HepG2 (cell line): Measurements from ENCODE around the gene PARVB.

Experiments
- CEBPB ChIP-seq: IDR thresholded peaks from 2 replicates; pipeline ENCODE4 v1.6.1; 2011; ENCODE audit warnings: low read depth, low read length, improper control_type of control experiment, borderline replicate concordance
- CTCF ChIP-seq: sonication (generic); formaldehyde crosslinking; IDR thresholded peaks from 2 replicates; pipeline ENCODE4 v1.5.0; 2020; ENCODE audit warnings: mild to moderate bottlenecking, missing genetic modification reagents, moderate library complexity
- EZH2 ChIP-seq: conservative IDR thresholded peaks from 2 replicates; pipeline ENCODE4 v1.6.1; 2012; ENCODE audit warnings: mild to moderate bottlenecking, low read depth, low read length, moderate library complexity
- MEIS1 ChIP-seq: sonication (generic); formaldehyde crosslinking; IDR thresholded peaks from 2 replicates; pipeline ENCODE4 v1.9.0; 2021; ENCODE audit warnings: mild to moderate bottlenecking, missing genetic modification reagents, moderate library complexity, borderline replicate concordance
- ZNF614 ChIP-seq: IDR thresholded peaks from 2 replicates; pipeline ENCODE4 v1.6.1; 2018; ENCODE audit warnings: missing biosample characterization, missing genetic modification reagents, inconsistent platforms, borderline replicate concordance

- TF ChIP-seq CEBPB (no peak), ZNF614 (CRISPR knock-in tag) (no peak), MEIS1 (CRISPR knock-in tag) (no peak), CTCF (CRISPR knock-in tag) (no peak), EZH2 (no peak)
Measured at GRCh38 chr22:43988116-43988820, 35.8 kb upstream of the PARVB start.
